Thymus (tissue), 11 donors: ENCODE data around the gene RBFOX1. TPM values are rescaled to one million over a fixed set of nuclear protein-coding genes. Genes with fewer than 3 reads are reported as not detected.

Experiments
- DNase-seq, 9 donors: peaks; one replicate each; pipeline ENCODE4 v3.0.0-alpha.2; 2013; ENCODE audit warnings: low spot score in 9 of 9, low read depth in 6 of 9, missing footprints in 1 of 9
- H3K27ac ChIP-seq, 2 donors: one replicate each; pipeline ENCODE4 v1.5.1; 2013; ENCODE audit warnings: control low read depth in 1 of 2, low read depth in 1 of 2, low read length in 1 of 2, mild to moderate bottlenecking in 1 of 2, moderate library complexity in 1 of 2
- H3K27me3 ChIP-seq, 2 donors: one replicate each; pipeline ENCODE4 v1.5.1; 2013; ENCODE audit warnings: low read length in 1 of 2; ENCODE audit not compliant: control insufficient read depth in 2 of 2, insufficient read depth in 1 of 2
- H3K36me3 ChIP-seq, 2 donors: one replicate each; pipeline ENCODE4 v1.5.1; 2013; ENCODE audit warnings: low read length in 1 of 2, mild to moderate bottlenecking in 1 of 2, moderate library complexity in 1 of 2; ENCODE audit not compliant: control insufficient read depth in 2 of 2, insufficient read depth in 2 of 2
- H3K4me1 ChIP-seq, 2 donors: one replicate each; pipeline ENCODE4 v1.5.1; 2013; ENCODE audit warnings: low read length in 2 of 2; ENCODE audit not compliant: control insufficient read depth in 2 of 2, insufficient read depth in 2 of 2
- H3K4me3 ChIP-seq, 2 donors: one replicate each; pipeline ENCODE4 v1.5.1; 2013; ENCODE audit warnings: low read length in 2 of 2, control low read depth in 1 of 2, mild to moderate bottlenecking in 1 of 2
- H3K9me3 ChIP-seq, 2 donors: one replicate each; pipeline ENCODE4 v1.5.1; 2013; ENCODE audit warnings: low read length in 1 of 2, mild to moderate bottlenecking in 1 of 2; ENCODE audit not compliant: control insufficient read depth in 2 of 2, insufficient read depth in 1 of 2
- WGBS: extraction: QIAGEN DNeasy Blood & Tissue Kit; methylation state at CpG from one replicate; pipeline ENCODE4 v1.1.7; 2013; 5-methylcytosine and 5-hydroxymethylcytosine counted together
- polyA plus RNA-seq: library from polyadenylated mRNA; stranded (reverse); fragments of 200-250 nt; gene quantifications from one replicate; pipeline ENCODE4 v1.2.3, GENCODE V29; 2013
- total RNA-seq: library from RNA; stranded (reverse); fragments of 120-200 nt; gene quantifications from one replicate; pipeline ENCODE4 v1.2.4, GENCODE V29; 2013
- donor health status: healthy.

The RBFOX1 gene
- total and polyA plus RNA-seq, 2 donors, result 0.23 to 0.52 TPM

DNA sequence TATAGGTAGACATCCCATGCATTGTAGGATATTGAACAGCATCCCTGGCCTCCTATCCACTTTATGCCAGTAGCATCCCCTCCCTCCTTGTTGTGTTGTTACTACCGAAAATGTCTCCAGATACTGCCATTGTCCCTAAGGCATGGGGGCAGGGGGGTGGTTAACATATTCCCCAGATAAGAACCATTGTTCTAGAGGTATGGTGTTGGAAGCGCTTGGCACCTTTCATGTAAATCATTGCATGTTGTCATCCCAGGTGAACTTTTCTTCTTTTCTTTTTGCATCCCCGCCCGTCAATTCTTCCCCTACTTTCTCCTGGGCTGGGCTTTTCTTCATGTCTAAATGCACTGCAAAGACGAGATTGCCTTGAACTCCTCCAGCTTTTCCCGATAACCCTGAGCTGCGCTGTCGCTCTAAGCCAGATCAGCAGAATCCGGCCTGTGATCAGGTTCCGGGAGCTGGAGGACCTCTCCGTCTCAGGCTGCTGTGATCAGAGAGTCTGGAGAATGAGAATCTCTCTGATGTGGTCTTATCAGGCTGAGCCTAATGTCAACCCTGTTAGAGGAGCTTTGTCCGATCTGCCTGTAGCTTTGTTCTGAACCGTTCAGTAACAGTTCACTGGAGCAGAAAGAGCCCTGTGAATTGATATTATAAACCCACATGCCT is 76.2 kb downstream of the RBFOX1 start:
- Histone ChIP-seq H3K4me1 (no peaks in the 10 kb centered on the region), H3K4me3 (no peak overlapping the region), H3K27ac (no peak overlapping the region), H3K36me3 (no peaks in the 10 kb centered on the region), H3K9me3 (no peaks in the 10 kb centered on the region), H3K27me3 (no peaks in the 10 kb centered on the region)
- no peak for DNase-seq
- 83% methylated on average over 13 of the region's 13 CpGs for WGBS

DNA sequence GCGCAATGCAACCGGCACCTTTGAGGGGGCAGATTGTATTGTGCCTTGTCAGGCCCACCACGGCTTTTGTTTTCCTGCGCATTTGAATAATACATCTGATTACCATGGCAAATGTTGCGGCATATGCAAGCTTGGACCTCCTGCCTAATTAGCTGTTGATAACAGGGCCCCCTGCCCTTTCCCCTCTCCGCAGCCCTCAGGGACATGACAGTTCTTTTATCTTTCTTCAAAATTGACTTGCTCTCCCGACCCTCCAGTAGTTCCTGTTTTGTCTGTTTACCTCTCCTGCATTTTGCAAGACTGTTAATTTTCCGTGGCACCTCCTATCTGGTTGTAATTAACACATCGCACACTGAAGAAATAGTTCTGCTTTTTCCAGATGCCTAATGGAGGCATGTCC is 86.8 kb downstream of the RBFOX1 start:
- Histone ChIP-seq H3K4me3 (no peak overlapping the region), H3K27ac (no peak overlapping the region), H3K9me3 (no peaks in the 10 kb centered on the region), H3K4me1 (no peaks in the 10 kb centered on the region), H3K27me3 (no peaks in the 10 kb centered on the region), H3K36me3 (no peaks in the 10 kb centered on the region)
- 34% methylated on average over 9 of the region's 9 CpGs for WGBS
- no peak for DNase-seq

DNA sequence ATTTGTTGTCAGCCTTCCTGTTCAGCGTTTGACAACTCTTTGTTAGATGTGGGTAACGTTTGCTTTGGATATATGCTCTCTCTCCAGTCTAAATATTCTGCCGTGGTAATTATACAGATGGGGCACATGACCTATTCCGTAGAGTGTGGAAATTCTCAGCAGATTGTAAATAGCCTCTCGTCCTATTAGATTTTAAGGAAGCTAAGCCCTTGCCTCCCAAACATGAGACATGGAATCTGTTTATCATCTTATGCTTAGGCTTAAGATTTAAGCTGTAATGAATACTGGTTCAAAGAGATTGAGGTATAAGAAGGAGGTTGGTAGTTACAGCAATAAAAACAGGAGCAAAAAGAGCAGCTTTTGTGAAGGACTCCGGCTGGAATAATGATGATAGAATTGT is 87.4 kb downstream of the RBFOX1 start:
- Histone ChIP-seq H3K27ac (no peak overlapping the region), H3K36me3 (no peaks in the 10 kb centered on the region), H3K4me3 (no peak overlapping the region), H3K4me1 (no peaks in the 10 kb centered on the region), H3K27me3 (no peaks in the 10 kb centered on the region), H3K9me3 (no peaks in the 10 kb centered on the region)
- no peak for DNase-seq
- WGBS, result 30% methylated on average over 6 of the region's 6 CpGs

DNA sequence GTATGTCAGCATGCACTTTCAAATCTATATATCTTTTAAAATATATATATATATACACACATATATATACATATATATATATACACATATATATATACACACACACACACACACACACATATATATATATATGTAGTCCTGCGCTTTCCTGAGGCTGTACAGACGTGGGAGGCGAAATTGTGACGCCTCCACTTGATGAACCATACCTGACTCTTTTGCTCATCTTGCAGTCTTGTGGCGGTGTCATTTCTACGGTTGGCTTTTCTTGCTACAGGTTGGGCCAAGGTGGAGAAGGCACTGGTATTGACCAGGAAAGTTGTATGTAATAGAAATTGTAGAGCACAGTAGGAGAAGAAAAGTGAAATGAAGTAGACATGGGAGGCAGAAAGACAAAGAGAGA is 88.2 kb downstream of the RBFOX1 start:
- DNase-seq, result no peak
- Histone ChIP-seq H3K27me3 (no peaks in the 10 kb centered on the region), H3K36me3 (no peaks in the 10 kb centered on the region), H3K9me3 (no peaks in the 10 kb centered on the region), H3K4me3 (no peak overlapping the region), H3K27ac (no peak overlapping the region), H3K4me1 (no peaks in the 10 kb centered on the region)
- 96% methylated on average over 6 of the region's 6 CpGs for WGBS

DNA sequence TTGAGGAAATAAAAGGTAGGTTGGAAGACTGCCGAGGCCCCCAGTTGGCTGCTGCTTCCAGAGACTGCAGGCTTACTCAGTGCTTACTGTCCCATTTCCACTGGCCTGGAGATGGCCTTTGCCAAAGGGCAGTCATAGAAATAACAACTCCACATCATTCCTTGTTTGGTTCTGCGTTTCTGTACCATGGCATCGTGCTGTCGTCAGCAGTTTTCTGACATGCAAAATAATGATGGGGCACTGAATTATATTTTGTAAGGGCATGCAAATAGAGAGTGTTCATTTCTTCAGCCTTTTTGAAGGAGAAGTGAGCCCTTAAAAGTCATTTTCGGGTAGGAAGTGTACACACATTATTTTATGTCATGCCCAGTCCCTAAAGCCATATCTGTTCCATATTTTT is 88.9 kb downstream of the RBFOX1 start:
- 88% methylated on average over 5 of the region's 5 CpGs for WGBS
- Histone ChIP-seq H3K36me3 (no peaks in the 10 kb centered on the region), H3K4me3 (no peak overlapping the region), H3K9me3 (no peaks in the 10 kb centered on the region), H3K27me3 (no peaks in the 10 kb centered on the region), H3K27ac (no peak overlapping the region), H3K4me1 (no peaks in the 10 kb centered on the region)
- no peak for DNase-seq

DNA sequence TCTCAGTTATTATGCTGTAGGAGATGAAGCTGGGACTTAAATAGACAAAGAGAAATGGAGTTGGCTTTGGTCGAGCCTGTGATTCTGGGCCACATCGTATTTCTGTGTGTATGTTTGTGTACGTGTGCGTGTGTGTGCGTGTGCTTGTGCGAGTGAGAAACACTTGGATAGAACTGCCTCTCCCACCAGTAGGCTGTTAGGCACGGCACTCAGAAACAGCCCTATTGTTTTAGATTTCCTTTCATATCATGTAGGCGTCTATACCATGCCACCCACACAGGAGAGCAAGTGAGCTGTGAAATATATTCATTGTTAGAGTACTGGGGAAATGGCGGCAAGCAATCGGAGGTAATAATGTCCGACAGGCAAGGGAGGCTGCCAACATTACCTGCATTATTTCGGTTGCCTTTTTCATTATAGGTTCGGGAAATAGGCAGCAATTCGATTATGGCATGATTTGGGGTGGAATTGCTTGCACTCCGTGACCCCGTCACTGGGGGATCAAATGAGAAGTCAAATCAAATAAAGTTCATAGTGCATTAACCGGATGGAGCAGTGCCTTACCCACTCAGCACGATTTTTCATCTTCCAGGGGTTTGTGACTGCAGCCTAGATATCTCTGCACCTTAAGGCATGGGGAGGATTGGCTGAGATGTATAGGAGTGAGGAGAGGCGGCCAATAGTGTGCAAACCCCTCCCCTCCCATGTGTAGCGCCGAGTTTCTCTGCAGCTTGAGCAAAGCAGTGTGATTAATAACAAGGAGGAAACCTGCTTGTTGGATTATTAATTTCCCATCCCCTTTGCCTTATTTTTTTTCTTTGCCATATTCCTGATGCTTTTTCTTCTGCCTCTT is 89.6 kb downstream of the RBFOX1 start:
- 87% methylated on average over 21 of the region's 21 CpGs for WGBS
- Histone ChIP-seq H3K9me3 (no peaks in the 10 kb centered on the region), H3K27me3 (no peaks in the 10 kb centered on the region), H3K4me1 (no peaks in the 10 kb centered on the region), H3K27ac (no peak overlapping the region), H3K36me3 (no peaks in the 10 kb centered on the region), H3K4me3 (no peak overlapping the region)
- DNase-seq, result no peak

DNA sequence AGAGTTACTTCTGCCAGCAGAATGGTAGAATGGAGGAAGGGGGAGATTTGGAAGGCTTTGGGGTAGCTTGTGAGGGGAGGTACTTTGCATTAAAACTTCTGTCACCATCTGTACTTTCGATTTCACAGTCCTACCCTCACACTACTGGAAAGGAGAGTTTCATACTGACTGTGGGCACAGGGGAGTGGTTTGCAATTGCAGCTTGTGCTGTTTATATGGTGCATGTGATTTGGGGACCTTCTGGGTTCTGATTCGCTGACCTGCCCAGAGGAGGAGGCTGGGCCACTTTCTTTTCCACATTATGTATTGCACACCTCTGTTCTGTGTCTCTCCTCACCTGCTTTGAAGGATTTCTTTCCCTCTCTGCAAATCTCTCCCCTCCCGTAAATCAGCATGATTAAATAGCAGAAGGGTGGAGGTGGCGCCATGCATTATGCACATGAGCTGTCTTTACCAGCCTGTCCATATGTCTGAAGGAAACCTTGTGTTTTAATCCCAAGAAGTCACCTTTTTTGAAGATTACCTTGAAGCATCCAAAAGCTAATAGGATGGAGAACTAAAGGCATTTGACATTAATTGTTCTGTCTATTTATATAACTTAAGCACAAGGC is 90.9 kb downstream of the RBFOX1 start:
- no peak for DNase-seq
- Histone ChIP-seq H3K36me3 (no peaks in the 10 kb centered on the region), H3K4me3 (no peak overlapping the region), H3K9me3 (no peaks in the 10 kb centered on the region), H3K27ac (no peak overlapping the region), H3K4me1 (no peaks in the 10 kb centered on the region), H3K27me3 (no peaks in the 10 kb centered on the region)
- 75% methylated on average over 4 of the region's 4 CpGs for WGBS

DNA sequence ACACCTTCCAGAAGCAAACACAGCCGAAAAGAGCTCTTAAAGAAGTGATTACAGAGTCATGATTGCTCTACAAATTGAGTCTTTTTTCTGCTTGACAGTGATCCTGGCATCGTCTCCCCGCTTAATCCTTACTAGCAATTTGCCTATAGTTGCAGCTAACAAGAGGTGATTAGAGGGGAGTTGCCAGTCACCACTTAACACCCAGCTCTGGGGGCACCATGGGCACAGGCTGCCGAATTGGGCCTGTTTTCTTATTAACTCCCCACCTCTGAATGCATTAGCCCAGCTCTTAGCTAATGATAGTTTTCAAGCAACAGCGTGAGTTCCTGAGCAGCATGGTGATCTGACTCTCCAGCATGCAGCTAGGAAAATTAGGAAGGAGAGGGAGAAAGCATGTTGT is 93.5 kb downstream of the RBFOX1 start:
- 73% methylated on average over 5 of the region's 5 CpGs for WGBS
- Histone ChIP-seq H3K27ac (peak overlapping the region in 1 of 2 donors; percentile 47), H3K9me3 (no peaks in the 10 kb centered on the region), H3K36me3 (no peaks in the 10 kb centered on the region), H3K4me3 (no peak overlapping the region), H3K4me1 (no peaks in the 10 kb centered on the region), H3K27me3 (no peaks in the 10 kb centered on the region)
- no peak for DNase-seq

DNA sequence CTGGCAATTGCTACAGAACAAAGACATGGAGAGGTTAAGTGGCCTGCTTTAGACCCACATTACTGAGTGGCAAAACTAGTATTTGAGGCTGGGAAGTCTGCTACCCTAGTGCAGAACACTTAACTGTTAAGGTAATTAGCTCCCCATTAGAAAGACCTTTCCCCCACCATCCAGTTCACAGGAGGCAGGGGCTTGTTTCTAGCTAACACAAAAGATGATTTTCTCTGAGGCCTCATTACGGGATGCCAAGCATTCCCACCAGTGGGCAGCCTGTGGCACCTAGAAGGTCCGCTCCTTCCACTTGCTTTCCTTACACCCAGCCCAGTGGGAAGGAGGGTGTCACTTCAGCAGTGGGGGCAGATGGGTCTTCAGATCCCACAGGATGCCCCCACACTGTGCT is 99.1 kb downstream of the RBFOX1 start:
- Histone ChIP-seq H3K4me3 (no peak overlapping the region), H3K4me1 (no peaks in the 10 kb centered on the region), H3K27me3 (no peaks in the 10 kb centered on the region), H3K36me3 (no peaks in the 10 kb centered on the region), H3K9me3 (no peaks in the 10 kb centered on the region), H3K27ac (no peak overlapping the region)
- no peak for DNase-seq
- WGBS, result 82% methylated on average over 2 of the region's 2 CpGs
